Neuronal stem cell (in vitro differentiated cells): Measurements from ENCODE around the gene KCNK4.
A peak's percentile ranks its signal among the peaks of the same experiment; 100 is the strongest.
"Not testable (repeated sequence)": the region's sequence is repeated elsewhere in the genome, so short reads cannot be mapped to it uniquely, and the experiment has no call there.

Source experiments
- DNase-seq: peaks from one replicate; pipeline ENCODE4 v3.0.0-alpha.2; 2013; ENCODE audit warnings: low spot score
- H2AFZ ChIP-seq: one replicate; pipeline ENCODE4 v1.6.1; 2013; ENCODE audit warnings: mild to moderate bottlenecking, low read length, inconsistent platforms
- H2AK5ac ChIP-seq: 2 replicates; pipeline ENCODE4 v1.6.1; 2013; ENCODE audit warnings: low read depth, mild to moderate bottlenecking, inconsistent platforms, low read length, moderate library complexity, mixed read lengths
- H2BK120ac ChIP-seq: 2 replicates; pipeline ENCODE4 v1.6.1; 2013; ENCODE audit warnings: low read depth, mild to moderate bottlenecking, inconsistent platforms, low read length, moderate library complexity, mixed read lengths
- H2BK12ac ChIP-seq: one replicate; pipeline ENCODE4 v1.6.1; 2013; ENCODE audit warnings: low read length, inconsistent platforms
- H2BK15ac ChIP-seq: 2 replicates; pipeline ENCODE4 v1.6.1; 2013; ENCODE audit warnings: mild to moderate bottlenecking, low read length, inconsistent platforms, mixed read lengths
- H2BK5ac ChIP-seq: one replicate; pipeline ENCODE4 v1.6.1; 2013; ENCODE audit warnings: inconsistent platforms, mild to moderate bottlenecking, low read length, moderate library complexity
- H3K14ac ChIP-seq: one replicate; pipeline ENCODE4 v1.6.1; 2013; ENCODE audit warnings: low read length, inconsistent platforms
- H3K18ac ChIP-seq: 2 replicates; pipeline ENCODE4 v1.6.1; 2013; ENCODE audit warnings: low read length, inconsistent platforms
- H3K23ac ChIP-seq: 2 replicates; pipeline ENCODE4 v1.6.1; 2013; ENCODE audit warnings: low read depth, mild to moderate bottlenecking, mixed read lengths, low read length, inconsistent platforms; ENCODE audit not compliant: poor library complexity
- H3K27ac ChIP-seq: replicated peaks from 3 replicates; pipeline ENCODE4 v1.5.1; 2013; ENCODE audit warnings: low read length, inconsistent platforms
- H3K27me3 ChIP-seq, 3 experiments: 2 replicates each; pipeline ENCODE4 v1.6.1; 2013; ENCODE audit warnings: low read length in 3 of 3, mild to moderate bottlenecking in 2 of 3, inconsistent platforms in 1 of 3, low read depth in 1 of 3, mixed read lengths in 1 of 3, moderate library complexity in 1 of 3; ENCODE audit not compliant: control insufficient read depth in 3 of 3, insufficient read depth in 3 of 3
- H3K36me3 ChIP-seq, 2 donors: replicated peaks in 1 of 2; 2 replicates each; pipeline ENCODE4 v1.6.1; 2013; ENCODE audit warnings: low read length in 2 of 2; ENCODE audit not compliant: control insufficient read depth in 2 of 2, insufficient read depth in 2 of 2
- H3K4ac ChIP-seq: 2 replicates; pipeline ENCODE4 v1.6.1; 2013; ENCODE audit warnings: inconsistent platforms, mild to moderate bottlenecking, low read length, moderate library complexity
- H3K4me1 ChIP-seq, 2 donors: 1 replicate in 1 of 2; 2 replicates in 1 of 2; pipeline ENCODE4 v1.6.1; 2013; ENCODE audit warnings: low read length in 2 of 2, low read depth in 1 of 2; ENCODE audit not compliant: control insufficient read depth in 2 of 2, insufficient read depth in 1 of 2
- H3K4me2 ChIP-seq: one replicate; pipeline ENCODE4 v1.6.1; 2013; ENCODE audit warnings: mild to moderate bottlenecking, low read length, inconsistent platforms; ENCODE audit not compliant: insufficient read depth, poor library complexity, severe bottlenecking
- H3K4me3 ChIP-seq, 2 donors: 2 replicates each; pipeline ENCODE4 v1.5.1; 2013; ENCODE audit warnings: low read length in 2 of 2, mild to moderate bottlenecking in 2 of 2, inconsistent platforms in 1 of 2, moderate library complexity in 1 of 2
- H3K79me1 ChIP-seq: one replicate; pipeline ENCODE4 v1.6.1; 2013; ENCODE audit warnings: low read depth, mild to moderate bottlenecking, inconsistent platforms, low read length, moderate library complexity
- H3K9ac ChIP-seq: one replicate; pipeline ENCODE4 v1.6.1; 2013; ENCODE audit warnings: mild to moderate bottlenecking, low read depth, low read length, inconsistent platforms; ENCODE audit not compliant: poor library complexity
- H3K9me3 ChIP-seq, 2 donors: replicated peaks in 1 of 2; 2 replicates each; pipeline versions ENCODE3 to v1.6.1; 2013; ENCODE audit warnings: low read length in 2 of 2, mild to moderate bottlenecking in 2 of 2, inconsistent platforms in 1 of 2, low read depth in 1 of 2, mixed read lengths in 1 of 2, moderate library complexity in 1 of 2; ENCODE audit not compliant: control insufficient read depth in 2 of 2, insufficient read depth in 1 of 2
- H4K8ac ChIP-seq: one replicate; pipeline ENCODE4 v1.6.1; 2013; ENCODE audit warnings: low read depth, mild to moderate bottlenecking, inconsistent platforms, low read length, moderate library complexity
- H4K91ac ChIP-seq: one replicate; pipeline ENCODE4 v1.6.1; 2013; ENCODE audit warnings: low read length, low read depth, mild to moderate bottlenecking, inconsistent platforms; ENCODE audit not compliant: poor library complexity
- WGBS, 2 donors: extraction: QIAGEN DNeasy Blood & Tissue Kit; methylation state at CpG; one replicate each; pipeline ENCODE4 v1.1.7; 2013; ENCODE audit warnings: missing lambda C conversion rate in 2 of 2, mixed read lengths in 1 of 2; ENCODE audit not compliant: insufficient read length in 2 of 2, insufficient replicate concordance in 1 of 2; ENCODE audit errors: extremely low coverage in 2 of 2; 5-methylcytosine and 5-hydroxymethylcytosine counted together

Gene KCNK4

DNA sequence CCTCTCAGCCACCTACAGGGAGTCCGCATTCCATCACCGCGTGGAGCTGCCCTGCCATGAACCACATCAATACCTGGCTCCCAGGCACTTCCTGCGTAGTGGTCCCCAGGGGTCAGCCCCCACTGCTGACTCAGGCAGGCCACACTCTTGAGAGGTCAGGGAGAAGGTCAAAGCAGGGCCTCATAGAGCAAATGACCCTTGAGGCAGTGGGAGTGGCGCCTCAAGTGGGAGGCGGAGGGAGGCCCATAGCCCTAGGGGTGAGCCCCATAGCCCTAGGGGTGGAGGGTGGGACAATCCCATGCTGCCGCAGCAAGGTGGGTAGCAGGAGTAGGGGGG, 31.8 kb downstream of the KCNK4 start:
- H4K8ac ChIP-seq, result no peak overlapping the region
- no peak overlapping the region for H3K18ac ChIP-seq
- no peak for DNase-seq
- no peak overlapping the region for H2BK120ac ChIP-seq
- no peak overlapping the region for H3K23ac ChIP-seq
- no peak overlapping the region for H2BK5ac ChIP-seq
- H4K91ac ChIP-seq, result no peak overlapping the region
- H3K36me3 ChIP-seq, result peaks cover 6 to 22% of the 10 kb centered on the region in 2 donors
- H3K14ac ChIP-seq, result peak overlapping the region; percentile 89
- no peak overlapping the region for H3K27ac ChIP-seq
- peaks cover 9 to 11% of the 10 kb centered on the region in 2 donors for H3K4me1 ChIP-seq
- no CpG with 5 or more reads among the region's 7 CpGs for WGBS, 2 donors
- H2AK5ac ChIP-seq, result peak overlapping the region; percentile 25
- no peak overlapping the region for H2AFZ ChIP-seq
- no peak overlapping the region for H3K4me2 ChIP-seq
- H3K4me3 ChIP-seq, result no peak overlapping the region
- H3K9ac ChIP-seq, result peak overlapping the region; percentile 78
- H3K27me3 ChIP-seq, result no peaks in the 10 kb centered on the region
- H3K9me3 ChIP-seq, result no peaks in the 10 kb centered on the region
- no peak overlapping the region for H2BK12ac ChIP-seq
- H3K4ac ChIP-seq, result no peak overlapping the region
- peaks cover 5% of the 10 kb centered on the region for H3K79me1 ChIP-seq
- H2BK15ac ChIP-seq, result no peak overlapping the region

DNA sequence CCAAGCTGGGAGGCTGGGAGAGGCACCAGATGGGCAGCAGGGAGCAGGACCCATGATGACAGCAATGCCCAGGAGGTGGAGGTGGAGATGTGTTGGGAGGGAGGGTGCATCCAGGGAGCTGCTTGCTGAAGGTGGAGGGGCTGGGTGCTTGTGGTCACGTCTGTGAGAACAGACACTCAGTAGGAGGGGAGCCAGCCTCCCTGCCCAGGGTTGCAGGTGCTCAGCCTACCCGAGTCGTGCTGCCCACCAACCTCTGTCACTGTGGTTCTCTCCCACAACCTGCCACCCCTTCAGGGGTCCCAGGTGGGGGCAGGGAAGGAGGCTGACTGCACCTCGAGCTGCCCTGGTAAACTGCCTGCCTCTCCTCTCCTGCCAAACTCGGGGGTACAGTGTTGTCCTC, 32.3 kb downstream of the KCNK4 start:
- Histone ChIP-seq H3K23ac (peak overlapping the region; percentile 80), H3K14ac (no peak overlapping the region), H3K9ac (peak overlapping the region; percentile 70), H2BK5ac (no peak overlapping the region), H3K9me3 (no peaks in the 10 kb centered on the region), H3K36me3 (peaks cover 6 to 22% of the 10 kb centered on the region in 2 donors), H3K4me2 (peak overlapping the region; percentile 11), H2BK15ac (no peak overlapping the region), H2BK120ac (no peak overlapping the region), H3K4me1 (peaks cover 9 to 11% of the 10 kb centered on the region in 2 donors), H3K4me3 (no peak overlapping the region), H3K4ac (no peak overlapping the region), H3K27ac (no peak overlapping the region), H2BK12ac (peak overlapping the region; percentile 58), H4K8ac (no peak overlapping the region), H4K91ac (no peak overlapping the region), H3K79me1 (peaks cover 5% of the 10 kb centered on the region), H2AFZ (no peak overlapping the region), H3K18ac (peak overlapping the region; percentile 57), H3K27me3 (no peaks in the 10 kb centered on the region), H2AK5ac (peak overlapping the region; percentile 56)
- WGBS, 2 donors, result no CpG with 5 or more reads among the region's 5 CpGs
- DNase-seq, result no peak

DNA sequence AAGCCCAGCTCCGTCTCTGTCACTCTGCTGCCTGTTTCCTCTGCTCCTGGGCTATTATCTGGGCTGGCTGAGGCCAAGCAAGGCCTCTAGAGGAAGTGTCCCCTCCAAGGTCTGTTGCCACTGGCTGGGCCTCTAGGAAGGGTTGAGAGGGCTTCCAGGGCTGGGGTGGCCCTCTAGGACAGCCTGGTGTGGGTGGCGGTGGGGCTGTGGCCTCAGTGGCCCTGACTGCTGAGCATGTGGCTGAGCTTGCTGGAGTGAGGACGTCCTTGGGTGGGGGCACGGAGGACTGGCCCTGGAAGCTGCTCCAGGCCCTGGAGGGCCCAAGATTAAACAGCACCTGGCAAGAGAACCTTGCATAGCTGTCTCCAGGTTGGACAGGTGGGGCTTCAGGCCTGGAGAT, 32.9 kb downstream of the KCNK4 start:
- Histone ChIP-seq H3K36me3 (peaks cover 6 to 22% of the 10 kb centered on the region in 2 donors), H3K18ac (peak overlapping the region; percentile 57), H2BK12ac (peak overlapping the region; percentile 54)
- H3K27me3 ChIP-seq, H3K79me1 ChIP-seq, H3K9ac ChIP-seq, H3K4me2 ChIP-seq, H2BK15ac ChIP-seq, H2AFZ ChIP-seq, H3K23ac ChIP-seq, H3K4me1 ChIP-seq, H3K9me3 ChIP-seq, H4K8ac ChIP-seq, H3K14ac ChIP-seq, H2AK5ac ChIP-seq, H2BK5ac ChIP-seq, H4K91ac ChIP-seq, H3K27ac ChIP-seq, H3K4ac ChIP-seq, DNase-seq, H3K4me3 ChIP-seq, H2BK120ac ChIP-seq: not testable (repeated sequence)
- no CpG with 5 or more reads among the region's 4 CpGs for WGBS, 2 donors

DNA sequence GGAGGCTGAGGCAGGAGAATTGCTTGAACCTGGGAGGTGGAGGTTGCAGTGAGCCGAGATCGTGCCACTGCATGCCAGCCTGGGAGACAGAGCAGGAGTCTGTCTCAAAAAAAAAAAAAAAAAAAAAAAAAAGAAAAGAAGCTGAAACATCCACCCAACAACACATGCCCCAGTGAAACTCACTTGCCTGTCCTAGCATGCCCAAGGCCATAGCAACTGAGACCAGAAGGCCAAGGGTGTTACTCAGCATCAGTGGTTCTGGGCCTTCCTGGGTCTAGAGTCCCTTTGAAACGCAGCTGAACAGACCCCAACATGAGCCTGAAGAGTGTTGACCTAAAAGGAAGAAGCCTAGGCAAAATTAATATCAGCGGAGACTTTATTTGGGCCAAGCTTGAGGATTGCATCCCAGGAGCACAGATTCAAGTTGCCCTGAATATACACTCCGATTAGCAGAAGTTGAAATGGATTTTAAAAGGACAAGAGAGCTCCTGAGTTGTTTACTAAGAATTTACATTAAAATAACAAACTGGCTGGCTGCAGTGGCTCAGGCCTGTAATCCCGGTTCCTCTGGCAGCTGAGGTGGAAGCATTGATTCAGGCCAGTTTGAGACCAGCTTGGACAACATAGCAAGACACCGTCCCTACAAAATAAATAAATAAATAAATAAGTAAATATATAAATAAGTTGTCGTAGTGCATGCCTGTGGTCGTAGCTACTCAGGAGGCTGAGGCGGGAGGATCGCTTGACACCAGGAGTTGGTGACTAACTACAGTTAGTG, 33.8 kb downstream of the KCNK4 start:
- Histone ChIP-seq H3K9me3 (no peaks in the 10 kb centered on the region), H4K8ac (no peak overlapping the region), H3K18ac (no peak overlapping the region), H2AK5ac (no peak overlapping the region), H2BK15ac (no peak overlapping the region), H3K36me3 (peaks cover 6 to 22% of the 10 kb centered on the region in 2 donors), H3K4me2 (no peak overlapping the region), H3K23ac (no peak overlapping the region), H2BK12ac (no peak overlapping the region), H4K91ac (no peak overlapping the region), H2AFZ (no peak overlapping the region), H3K79me1 (peaks cover 2% of the 10 kb centered on the region), H3K4me3 (no peak overlapping the region), H3K4ac (no peak overlapping the region), H2BK120ac (no peak overlapping the region), H3K4me1 (peaks cover 4 to 5% of the 10 kb centered on the region in 2 donors), H2BK5ac (no peak overlapping the region), H3K27me3 (no peaks in the 10 kb centered on the region), H3K14ac (no peak overlapping the region), H3K9ac (no peak overlapping the region), H3K27ac (no peak overlapping the region)
- no CpG with 5 or more reads among the region's 11 CpGs for WGBS, 2 donors
- DNase-seq, result no peak
